Left forelimb (tissue), 1 donor: Measurements from ENCODE around the gene SHFL.

Experiments used
- DNase-seq: peaks from one replicate; pipeline ENCODE4 v3.0.0-alpha.2; 2018; ENCODE audit warnings: low spot score

SHFL gene

DNA sequence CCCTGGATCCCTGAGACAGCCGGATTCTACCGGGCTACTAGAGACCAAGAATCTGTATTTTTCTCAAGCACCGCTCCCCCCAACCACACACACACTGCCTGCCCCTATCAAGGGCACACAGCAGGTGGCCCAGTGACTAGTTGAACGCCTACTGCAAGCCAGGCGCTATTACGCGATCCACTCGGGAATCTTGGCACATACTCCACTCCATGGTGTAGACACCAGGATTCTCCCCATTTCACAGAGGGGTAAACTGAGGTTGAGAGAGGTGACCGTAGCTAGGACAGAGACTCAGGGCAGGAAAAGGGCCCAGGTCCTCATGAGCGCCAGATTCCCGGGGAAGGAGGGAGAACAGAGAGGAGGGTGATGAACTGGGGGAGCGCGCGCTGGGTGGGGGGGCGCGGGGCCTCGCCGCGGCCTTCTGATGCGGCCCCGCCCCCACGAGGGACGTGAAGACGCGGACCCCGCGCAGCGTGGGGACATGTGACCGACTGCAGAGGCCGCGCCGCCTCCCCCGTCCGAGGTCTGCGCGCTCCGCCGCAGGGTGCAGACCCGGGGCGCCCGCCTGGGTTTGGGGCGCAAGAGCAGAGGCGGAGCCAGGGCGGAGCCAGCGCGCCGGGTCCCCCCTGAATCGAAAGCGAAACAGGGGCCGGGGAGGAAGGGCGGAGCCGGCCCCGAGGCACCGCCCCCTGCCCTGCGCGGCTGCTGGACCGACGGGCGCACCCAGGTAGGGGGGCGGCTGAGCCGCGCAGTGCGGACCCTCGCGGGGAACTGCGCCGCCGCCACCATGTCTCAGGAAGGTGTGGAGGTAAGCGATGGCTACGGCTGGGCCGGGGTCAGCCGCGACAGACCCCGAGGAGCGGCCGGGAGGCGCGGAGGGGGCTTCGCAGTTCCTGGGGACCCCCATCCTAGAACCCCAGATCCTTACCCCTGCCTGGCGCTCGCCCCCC is at the start of gene SHFL:
SHFL (plus strand) TSS at position 677 of the 950 bp plus-strand sequence; CDS start at position 788, 111 bp downstream.
- DNase-seq: peak; percentile 83

DNA sequence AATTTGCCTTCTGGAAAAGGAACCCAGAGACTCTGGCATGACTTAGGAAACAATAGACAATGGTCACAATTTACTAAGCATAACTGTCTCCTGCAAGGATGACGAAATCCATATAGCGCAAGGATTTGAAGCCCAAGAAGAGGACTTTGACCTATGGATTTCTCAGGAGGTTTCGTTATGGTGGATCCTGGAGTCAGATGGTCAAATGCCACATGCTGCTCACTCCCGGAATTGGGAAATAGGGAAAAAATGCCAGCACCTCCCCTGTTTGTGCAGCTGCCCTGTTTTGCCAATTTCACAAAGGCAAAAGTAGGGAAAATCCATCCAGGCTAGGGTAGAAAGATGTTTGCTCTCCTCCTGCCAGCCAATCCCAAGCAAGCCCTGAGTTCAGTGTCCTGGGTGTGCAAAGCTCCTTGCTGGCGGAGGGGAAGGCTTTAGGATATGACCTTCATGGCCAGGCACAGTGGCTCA is 49.5 kb upstream of the SHFL start:
- DNase-seq: no peak

GRCh38 chr19:10037367-10037766 is 48.8 kb upstream of the SHFL start:
- no peak for DNase-seq

DNA sequence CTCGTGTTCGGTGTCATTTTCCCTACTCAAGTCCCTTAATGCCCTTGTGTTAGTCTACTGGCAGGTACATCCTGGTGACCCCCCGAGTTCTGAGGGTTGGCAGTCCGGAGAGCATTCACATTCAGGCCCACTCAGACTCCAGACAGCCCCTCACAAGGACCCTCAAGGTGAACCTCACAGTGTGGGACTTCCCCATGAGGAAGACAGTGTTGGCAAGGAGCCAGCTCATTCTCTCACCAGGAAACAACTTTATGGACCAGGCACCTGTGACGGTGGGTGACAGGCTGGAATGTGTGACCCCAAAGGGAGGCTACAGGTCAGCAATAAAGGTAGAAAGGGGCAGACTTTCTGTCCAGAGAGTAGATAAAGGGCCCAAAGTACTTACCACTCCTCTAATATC is 48.3 kb upstream of the SHFL start:
- no peak for DNase-seq

DNA sequence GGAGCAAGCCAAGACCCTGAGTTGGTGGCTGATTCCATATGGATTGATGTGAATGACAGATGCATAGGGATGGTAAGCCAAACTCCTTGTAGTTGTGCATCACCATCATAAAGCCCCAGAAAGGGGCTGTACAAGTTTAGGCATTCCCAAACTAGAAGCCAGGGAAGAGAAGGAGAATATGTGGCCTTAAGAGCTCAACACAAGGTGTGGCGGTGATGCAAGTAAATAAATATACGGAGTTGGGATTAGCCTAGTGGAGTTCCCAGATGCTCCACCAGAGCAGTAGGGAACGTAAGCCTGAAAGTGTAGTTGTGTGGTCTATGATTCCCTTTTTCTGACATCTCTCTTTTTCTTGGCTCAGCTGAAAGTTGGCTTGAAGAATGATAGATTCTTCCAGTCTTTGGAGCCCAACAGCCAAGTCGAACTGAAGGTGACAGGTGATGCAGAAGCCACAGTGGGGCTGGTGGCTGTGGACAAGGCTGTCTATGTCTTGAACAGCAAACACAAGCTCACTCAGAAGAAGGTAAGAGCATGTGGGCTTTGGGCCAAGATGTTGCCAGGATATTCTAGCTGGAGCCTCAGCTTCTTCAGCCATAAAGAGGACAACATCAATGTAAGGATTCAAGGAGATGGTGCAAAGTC is 42.7 kb upstream of the SHFL start:
- no peak for DNase-seq

GRCh38 chr19:10044390-10044789 is 41.7 kb upstream of the SHFL start:
- no peak for DNase-seq

- DNase-seq: no peak
These were observed 40.7 kb upstream of the SHFL start for GRCh38 chr19:10045371-10045770.

DNA sequence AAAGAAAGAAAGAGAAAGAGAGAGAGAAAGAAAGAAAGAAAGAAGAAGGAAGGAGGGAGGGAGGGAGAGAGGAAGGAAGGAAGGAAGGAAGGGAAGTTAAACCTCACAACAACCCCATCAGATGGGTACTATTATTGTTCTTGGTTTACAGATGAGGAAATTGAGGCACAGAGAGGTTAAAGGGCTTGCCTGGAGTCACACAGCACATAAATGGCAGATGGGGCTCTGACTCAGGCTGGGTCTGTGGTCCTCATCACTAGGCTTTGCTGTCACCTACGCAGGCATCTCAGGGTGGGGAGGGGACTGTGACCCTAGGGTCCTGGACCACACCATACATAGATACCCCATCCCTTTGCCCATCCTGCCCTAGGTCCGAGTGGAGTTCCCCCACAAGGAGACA is 36.5 kb upstream of the SHFL start:
- no peak for DNase-seq

- no peak for DNase-seq
These were observed 33.3 kb upstream of the SHFL start for GRCh38 chr19:10052602-10053360.

GRCh38 chr19:10061717-10062310 is 24.3 kb upstream of the SHFL start:
- DNase-seq: no peak

DNA sequence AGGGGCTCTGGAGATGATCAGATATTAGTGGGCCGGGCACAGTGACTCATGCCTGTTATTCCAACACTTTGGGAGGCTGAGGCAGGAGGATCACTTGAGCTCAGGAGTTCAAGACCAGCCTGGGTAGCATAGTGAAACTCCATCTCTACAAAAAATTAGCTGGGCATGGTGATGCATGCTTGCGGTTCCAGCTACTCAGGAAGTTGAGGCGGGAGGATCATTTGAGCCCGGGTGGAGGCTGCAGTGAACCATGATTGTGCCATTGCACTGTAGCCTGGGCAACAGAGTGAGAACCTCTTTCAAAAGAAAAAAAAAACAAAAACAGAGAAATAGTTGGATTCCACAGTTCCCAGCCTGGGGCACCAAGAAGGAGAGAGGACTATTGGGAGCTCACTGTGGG is 17.9 kb upstream of the SHFL start:
- DNase-seq: no peak

DNA sequence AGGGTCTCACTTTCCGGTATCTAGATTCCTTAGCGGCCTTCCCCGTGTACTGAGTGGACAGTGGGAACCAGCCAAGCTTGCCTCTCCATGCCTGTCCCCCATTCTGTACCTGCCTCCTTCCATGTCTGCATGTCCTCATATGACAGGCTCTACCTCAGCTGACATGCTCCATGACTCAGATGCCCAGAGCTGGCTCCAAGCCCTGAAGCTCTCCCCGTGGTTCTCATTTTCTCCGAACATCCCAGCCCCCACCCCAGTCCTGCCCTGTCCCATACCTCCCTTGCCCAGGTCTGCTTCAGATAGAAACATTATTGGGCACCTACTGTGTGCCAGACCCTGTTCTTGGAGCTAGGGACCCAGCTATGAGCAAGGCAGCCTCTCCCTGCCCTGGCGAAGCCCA is 17.1 kb upstream of the SHFL start:
- no peak for DNase-seq

DNA sequence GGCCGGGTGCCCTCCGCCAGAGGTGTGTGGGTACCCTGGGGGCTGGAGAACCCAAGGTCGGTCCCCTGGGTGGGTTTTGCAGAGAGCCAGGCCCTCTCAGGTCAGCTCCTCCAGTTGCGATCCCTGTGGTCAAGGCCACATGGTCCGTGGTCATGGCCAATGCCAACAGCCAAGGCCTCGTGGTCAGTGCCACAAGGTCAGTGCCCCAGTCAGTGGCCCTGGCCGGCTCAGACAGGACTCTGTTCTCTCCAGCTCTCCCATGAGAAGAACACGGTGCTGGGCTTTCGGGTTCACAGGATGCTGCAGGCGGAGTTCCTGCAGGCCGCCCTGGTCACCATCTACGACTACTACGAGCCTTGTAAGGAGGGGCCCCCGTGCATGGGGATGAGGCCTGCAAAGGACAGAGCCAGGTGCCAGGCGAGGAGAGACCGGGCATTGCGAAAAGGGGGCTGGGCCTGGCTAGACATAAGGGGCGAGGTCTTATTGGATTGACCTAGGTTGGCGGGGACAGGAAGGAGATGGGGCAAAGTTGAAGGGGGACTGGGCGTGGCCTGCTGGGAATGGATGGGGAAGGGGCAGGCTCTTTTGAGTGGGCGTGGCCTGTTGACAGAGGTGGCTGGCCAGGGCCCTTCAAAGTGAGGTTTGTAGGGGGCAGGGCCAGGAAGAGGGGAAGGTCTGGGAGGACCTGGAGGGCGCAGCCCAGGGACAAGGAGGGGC is 15.2 kb upstream of the SHFL start:
- no peak for DNase-seq

DNA sequence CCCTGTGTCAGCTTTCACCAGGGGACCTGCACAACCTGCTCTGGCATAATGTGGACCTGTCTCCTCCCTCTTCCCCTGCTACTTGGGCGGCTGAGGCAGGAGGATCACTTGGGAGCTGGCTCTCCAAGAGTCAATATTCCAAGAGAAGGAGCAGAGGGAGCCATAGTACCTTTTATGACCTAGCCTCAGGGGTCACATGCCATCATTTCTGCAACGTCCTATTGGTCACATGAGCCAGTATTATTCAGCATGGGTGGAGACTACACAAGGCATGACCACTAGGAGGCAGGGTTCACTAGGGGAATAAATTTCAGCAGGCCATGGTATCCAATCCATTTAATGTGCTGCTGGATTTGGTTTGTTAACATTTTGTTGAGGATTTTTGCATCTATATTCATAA is 12.0 kb upstream of the SHFL start:
- no peak for DNase-seq

- no peak for DNase-seq
These were observed 9.6 kb upstream of the SHFL start for GRCh38 chr19:10076535-10076934.

DNA sequence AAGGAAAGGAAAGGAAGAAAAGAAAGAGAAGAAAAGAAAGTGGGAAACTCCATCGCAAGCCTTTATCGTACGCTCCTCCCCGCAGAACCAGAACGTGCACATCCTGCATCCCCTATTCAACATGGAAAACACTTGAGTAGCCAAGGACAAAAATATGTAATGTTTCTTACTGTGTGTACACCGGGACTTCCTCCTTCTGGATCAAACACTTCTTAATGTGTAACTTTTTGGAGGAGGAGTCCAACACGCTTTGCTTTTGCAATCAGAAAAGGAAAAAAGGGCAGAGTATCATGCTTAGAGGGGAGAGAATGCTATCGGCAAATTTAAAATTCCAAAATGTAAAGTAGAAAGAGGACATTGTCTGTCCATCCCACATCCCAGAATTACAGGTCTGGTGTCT is 7.8 kb upstream of the SHFL start:
- no peak for DNase-seq

DNA sequence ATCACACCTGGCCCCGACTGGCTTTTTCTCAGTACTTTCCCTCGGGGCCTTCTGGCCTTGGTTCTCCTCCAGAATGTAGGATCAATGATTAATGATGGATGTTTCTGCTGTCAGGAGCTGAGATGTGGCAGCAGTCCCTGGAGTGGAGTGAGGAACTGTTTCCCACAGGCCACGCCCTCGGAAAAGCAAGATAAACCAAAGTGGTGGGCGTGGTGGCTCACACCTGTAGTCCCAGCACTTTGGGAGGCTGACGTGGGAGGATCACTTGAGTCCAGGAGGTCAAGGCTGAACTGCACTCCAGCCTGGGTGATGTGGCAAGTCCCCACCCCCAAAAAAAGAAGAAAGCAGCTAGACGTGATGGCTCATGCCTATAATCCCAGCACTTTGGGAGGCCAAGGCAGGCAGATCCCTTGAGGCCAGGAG is 7.1 kb upstream of the SHFL start:
- DNase-seq: no peak

DNA sequence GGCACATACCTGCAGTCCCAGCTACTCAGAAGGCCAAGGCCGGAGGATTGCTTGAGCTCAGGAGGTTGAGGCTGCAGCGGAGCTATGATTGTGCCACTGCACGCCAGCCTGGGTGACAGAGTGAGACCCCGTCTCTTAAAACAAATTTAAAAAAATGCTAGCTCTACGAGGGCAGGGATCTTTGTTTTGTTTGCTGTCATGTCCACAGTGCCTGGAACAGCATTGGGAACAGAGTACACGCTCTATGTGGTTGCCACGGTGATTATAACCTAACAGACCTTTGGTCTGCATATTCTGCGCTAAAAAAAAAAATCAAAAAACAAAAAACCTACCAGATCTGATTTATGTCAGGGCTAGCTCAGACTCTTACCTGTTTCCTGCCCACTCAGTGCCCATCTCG is 2.2 kb upstream of the SHFL start:
- DNase-seq: no peak

- DNase-seq: no peak
These were observed 1.3 kb upstream of the SHFL start for GRCh38 chr19:10084803-10085202.

DNA sequence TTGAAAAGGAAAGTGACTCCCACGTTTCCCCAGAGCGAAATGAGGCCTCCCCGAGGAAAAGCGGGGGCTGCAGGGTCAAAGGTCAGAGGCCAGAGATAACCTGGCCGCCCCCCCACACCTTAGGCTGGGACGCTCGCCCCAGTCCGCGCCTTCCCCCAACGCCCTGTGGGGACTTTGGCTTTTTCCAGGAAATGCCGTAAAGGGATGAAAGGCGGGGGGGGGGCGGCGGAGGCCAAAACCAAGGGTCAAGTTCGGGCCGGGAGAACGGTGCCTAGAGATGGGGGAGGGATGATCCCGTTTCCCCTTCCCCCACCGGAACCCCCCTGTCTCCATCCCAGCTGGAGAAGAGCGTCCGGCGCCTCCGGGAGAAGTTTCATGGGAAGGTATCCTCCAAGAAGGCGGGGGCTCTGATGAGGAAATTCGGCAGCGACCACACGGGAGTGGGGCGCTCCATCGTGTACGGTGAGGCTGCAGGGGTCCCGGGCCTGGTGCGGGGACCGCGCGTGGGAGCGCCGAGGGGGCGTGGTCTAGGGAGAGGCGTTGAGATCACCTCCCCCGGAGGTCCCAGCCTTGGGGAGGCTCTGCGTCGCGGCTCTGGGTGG is 575 bp downstream of the SHFL start:
- no peak for DNase-seq
